Measurements from ENCODE around the gene C17orf107.

GRCh38 chr17:4950075-4950745 lies 50.9 kb downstream of the C17orf107 start:
- TF ChIP-seq EZH2 (IDR thresholded peaks at IDR 0.05; ENCODE audit: borderline replicate concordance, low read length), result no peak
- TF ChIP-seq CTCF (conservative IDR thresholded peaks at IDR 0.05 in 1 of 2, IDR thresholded peaks at IDR 0.05 in 1 of 2; ENCODE audit: extremely low read depth in 1 of 2, insufficient read depth in 1 of 2, low read depth in 1 of 2, low read length in 2 of 2), result no peak
